Subcutaneous abdominal adipose tissue (tissue), 5 donors: ENCODE measurements around the gene GLYR1.

Source experiments
- H3K27ac ChIP-seq: one replicate; pipeline ENCODE4 v1.7.0; 2013; ENCODE audit warnings: low read depth, mild to moderate bottlenecking, inconsistent platforms, low read length, moderate library complexity
- H3K27me3 ChIP-seq, 5 donors: one replicate each; pipeline ENCODE4 v1.7.0; 2013; ENCODE audit warnings: low read length in 5 of 5, inconsistent platforms in 1 of 5; ENCODE audit not compliant: control insufficient read depth in 5 of 5, insufficient read depth in 4 of 5
- H3K36me3 ChIP-seq, 5 donors: one replicate each; pipeline ENCODE4 v1.7.0; 2013; ENCODE audit warnings: low read length in 5 of 5; ENCODE audit not compliant: control insufficient read depth in 5 of 5, insufficient read depth in 5 of 5
- H3K4me1 ChIP-seq, 5 donors: one replicate each; pipeline ENCODE4 v1.7.0; 2013; ENCODE audit warnings: low read length in 5 of 5, mild to moderate bottlenecking in 3 of 5, moderate library complexity in 1 of 5; ENCODE audit not compliant: control insufficient read depth in 5 of 5, insufficient read depth in 5 of 5
- H3K4me3 ChIP-seq, 5 donors: one replicate each; pipeline ENCODE4 v1.7.0; 2013; ENCODE audit warnings: low read length in 5 of 5, low read depth in 1 of 5
- H3K9ac ChIP-seq, 5 donors: one replicate each; pipeline ENCODE4 v1.7.0; 2013; ENCODE audit warnings: low read length in 5 of 5, mild to moderate bottlenecking in 4 of 5, moderate library complexity in 3 of 5
- H3K9me3 ChIP-seq, 5 donors: one replicate each; pipeline ENCODE4 v1.7.0; 2013; ENCODE audit warnings: low read length in 5 of 5; ENCODE audit not compliant: control insufficient read depth in 5 of 5
- donor health status: healthy.
- donor health status: healthy.
- donor health status: healthy.
- donor health status: healthy.
- donor health status: healthy.

The GLYR1 gene

GRCh38 chr16:4754865-4755264, 92.2 kb downstream of the GLYR1 start:
- Histone ChIP-seq H3K9ac (no peak overlapping the region), H3K4me1 (no peaks in the 10 kb centered on the region), H3K27ac (no peak overlapping the region), H3K9me3 (peaks cover 0 to 4% (median 0%) of the 10 kb centered on the region in 5 donors), H3K36me3 (peaks cover 0 to 82% (median 68%) of the 10 kb centered on the region in 5 donors), H3K27me3 (no peaks in the 10 kb centered on the region), H3K4me3 (no peak overlapping the region)

DNA sequence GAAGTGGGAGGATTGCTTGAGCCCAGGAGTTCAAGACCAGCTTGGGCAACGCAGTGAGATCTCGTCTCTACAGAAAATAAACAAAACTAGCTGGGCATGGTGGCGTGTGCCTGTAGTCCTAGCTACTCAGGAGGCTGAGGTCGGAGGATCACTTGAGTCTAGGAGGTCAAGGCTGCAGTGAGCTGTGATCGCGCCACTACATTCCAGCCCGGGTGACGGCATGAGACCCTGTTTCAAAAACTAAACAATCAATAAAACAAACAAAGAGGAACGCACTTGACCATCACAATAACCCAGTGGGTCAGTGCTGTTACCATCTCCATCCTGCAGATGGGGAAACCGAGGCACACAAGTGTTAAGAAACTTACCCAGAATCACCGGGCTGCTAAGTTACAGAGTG, 93.9 kb downstream of the GLYR1 start:
- Histone ChIP-seq H3K9me3 (peaks cover 0 to 4% (median 0%) of the 10 kb centered on the region in 5 donors), H3K27me3 (no peaks in the 10 kb centered on the region), H3K27ac (no peak overlapping the region), H3K36me3 (peaks cover 0 to 73% (median 60%) of the 10 kb centered on the region in 5 donors), H3K9ac (no peak overlapping the region), H3K4me1 (no peaks in the 10 kb centered on the region), H3K4me3 (no peak overlapping the region)
